Measurements from ENCODE around the gene MR1.
A peak's percentile ranks its signal among the peaks of the same experiment; 100 is the strongest.
"Not testable (repeated sequence)": the region's sequence is repeated elsewhere in the genome, so short reads cannot be mapped to it uniquely, and the experiment has no call there.

MR1 gene

DNA sequence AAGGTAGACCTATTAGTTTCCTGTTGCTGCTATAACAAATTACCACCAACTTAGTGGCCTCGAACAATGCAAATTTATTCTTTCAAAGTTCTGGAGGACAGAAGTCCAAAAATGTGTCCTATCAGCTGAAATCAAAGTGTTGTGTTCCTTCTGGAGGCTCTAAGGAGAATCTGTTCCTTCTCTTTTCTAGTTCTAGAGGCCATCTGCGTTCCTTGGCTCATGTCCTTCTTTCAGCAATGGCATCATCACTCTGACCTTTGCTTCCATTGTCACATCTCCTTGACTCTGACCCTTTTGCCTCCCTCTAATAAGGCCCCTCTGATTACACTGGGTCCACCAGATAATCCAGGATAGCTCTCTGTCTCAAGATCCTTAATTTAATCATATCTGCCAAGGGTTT is 1.2 kb upstream of the MR1 start:
- DNase-seq, result no peak

DNA sequence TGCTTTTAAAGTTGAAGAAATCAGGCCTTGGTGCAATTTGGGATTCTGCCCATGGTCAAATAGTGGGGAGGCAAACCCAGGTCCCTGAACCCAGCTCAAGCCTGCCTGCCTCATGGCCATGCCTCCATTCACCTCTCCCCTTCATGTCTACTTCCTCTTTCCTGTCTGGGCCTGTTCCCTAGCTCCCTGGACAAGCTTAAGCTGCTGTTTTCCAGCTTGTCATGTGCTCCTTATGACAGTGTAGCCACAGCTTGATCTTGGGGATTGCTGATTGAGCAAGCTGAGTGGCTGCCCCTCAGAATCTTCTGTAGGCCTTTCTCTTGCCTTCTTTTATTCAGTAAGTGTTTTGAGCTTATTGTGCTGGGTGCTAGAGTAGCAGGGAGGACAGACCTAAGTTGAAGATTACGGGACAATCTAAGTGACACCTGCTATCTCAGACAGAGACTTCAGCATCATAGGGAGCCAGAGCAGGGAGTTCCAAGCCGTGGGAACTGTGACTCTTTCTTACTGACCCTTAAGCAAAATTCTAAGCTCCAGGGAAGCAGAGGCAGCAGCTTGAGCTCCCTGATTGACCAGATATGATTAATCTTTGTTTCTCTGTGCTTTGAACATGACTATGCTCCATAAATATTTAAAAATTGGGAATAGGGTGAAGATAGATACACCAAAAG is 520 bp upstream of the MR1 start:
- DNase-seq, result peak in 2 of 5 experiments; percentile 21 to 54

DNA sequence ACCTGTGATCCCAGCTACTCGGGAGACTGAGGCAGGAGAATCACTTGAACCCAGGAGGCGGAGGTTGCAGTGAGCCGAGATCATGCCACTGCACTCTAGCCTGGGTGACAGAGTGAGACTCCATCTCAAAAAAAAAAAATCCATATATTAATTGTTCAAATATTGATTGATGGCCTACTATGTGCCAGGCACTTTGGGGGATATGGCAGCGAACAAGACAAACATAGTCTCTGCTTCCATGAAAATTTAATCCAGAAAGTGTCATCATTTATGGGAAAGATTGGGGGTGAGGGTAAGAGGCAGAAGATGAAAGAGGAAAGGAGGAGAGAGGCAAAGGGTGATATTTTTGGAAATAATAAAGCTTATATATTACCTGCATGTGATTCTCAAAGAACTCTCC is 1.4 kb downstream of the MR1 start:
- DNase-seq, result not testable (repeated sequence)

DNA sequence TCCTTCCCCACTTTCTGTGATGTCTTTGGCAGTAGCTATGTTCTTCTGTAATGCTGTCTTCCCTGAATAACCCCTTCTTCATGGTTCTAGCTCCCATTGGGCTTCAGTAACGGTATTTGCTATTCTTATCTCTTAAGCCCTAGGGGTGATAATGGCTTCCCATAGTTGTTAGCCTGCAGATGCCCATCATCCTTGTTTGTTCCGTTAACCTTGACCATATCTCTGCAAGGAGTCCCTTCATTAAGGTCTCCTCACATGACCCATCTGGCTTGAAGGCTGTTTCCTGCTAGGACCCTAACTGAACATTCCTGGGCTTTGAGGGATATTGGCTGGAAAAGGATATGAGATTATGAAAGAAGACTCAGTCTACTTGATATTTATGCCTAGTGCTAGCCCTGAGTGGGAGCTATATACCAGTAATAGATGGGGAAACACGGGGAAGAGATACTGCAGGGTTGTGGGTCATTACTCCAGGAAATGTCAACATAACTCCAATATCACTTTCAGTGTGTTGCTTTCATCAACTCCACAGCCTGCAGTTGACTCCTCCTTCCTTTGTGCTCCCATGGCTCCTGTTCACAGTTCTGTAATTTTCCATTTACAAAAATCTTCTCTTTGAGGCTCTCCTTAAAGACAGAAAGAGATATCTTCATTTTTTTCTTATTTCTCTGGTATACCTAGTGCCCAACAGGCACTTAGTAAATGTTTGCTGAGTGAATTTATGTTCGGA is 2.5 kb downstream of the MR1 start:
- DNase-seq, result no peak

DNA sequence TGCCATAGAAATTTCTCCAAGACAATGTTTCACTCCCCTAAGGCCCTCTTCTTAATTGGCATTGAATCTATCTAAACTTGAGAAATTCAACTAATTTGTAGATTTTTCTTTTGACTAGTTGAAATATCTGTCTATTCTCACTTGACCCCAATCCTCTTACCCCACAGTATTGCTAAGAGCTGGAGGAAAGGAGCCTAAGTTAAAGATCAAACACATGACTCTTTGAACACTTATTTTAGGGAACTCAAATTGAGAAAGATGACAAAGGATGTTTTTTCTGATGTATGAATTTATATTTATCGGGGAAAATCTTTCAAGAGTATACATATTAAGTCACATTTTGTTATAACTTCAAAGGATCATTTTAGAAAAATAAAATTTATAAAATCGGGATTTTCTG is 3.6 kb downstream of the MR1 start:
- DNase-seq, result no peak

DNA sequence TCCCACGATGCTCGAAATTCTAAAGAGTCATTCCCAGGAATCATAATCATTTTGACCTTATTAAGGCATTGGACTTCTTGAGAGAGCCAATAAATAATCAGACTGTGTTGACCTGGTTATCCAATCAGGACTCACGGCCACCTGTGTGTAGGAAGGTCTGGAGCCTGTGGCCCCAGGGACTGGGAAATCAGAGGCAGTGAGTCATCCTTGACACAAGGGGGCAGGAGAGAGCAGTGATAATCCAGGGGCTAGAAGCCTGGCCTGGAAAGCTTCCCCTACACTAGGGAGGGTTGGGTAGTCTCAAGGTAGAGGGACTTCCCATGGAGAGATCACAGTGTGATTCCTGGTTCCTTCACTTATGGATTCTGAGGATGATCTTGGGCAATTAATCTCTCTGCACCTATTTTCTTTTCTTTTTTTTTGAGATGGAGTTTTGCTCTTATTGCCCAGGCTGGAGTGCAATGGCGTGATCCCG is 4.7 kb downstream of the MR1 start:
- peak in 4 of 5 experiments; percentile 30 to 70 (median 51) for DNase-seq

DNA sequence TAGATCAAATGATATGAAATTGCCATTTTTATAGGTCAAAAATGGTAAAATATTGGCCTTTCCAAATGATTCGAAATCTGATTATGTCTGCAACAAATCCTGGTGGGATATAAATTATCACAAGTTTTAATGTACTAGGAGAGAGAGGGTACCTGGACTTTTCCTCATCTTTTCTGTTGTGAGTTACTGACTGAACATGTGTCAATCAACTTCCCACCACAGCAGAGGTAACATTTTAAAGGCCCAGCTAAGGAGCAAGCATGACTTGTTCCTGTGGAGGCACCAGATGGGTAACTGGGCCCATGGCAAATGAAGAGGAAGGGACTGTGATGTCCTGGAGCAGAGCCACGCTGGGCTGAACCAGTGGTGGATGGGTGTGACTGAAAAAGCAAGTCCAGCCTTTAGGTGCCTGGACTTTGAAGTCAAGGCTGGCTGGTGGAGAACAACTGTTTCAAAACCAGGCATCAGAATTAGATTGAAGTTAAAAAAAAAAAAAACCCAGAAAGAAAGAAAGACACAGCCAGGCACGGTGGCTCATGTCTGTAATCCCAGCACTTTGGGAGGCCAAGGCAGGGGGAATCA is 6.6 kb downstream of the MR1 start:
- DNase-seq, result no peak

DNA sequence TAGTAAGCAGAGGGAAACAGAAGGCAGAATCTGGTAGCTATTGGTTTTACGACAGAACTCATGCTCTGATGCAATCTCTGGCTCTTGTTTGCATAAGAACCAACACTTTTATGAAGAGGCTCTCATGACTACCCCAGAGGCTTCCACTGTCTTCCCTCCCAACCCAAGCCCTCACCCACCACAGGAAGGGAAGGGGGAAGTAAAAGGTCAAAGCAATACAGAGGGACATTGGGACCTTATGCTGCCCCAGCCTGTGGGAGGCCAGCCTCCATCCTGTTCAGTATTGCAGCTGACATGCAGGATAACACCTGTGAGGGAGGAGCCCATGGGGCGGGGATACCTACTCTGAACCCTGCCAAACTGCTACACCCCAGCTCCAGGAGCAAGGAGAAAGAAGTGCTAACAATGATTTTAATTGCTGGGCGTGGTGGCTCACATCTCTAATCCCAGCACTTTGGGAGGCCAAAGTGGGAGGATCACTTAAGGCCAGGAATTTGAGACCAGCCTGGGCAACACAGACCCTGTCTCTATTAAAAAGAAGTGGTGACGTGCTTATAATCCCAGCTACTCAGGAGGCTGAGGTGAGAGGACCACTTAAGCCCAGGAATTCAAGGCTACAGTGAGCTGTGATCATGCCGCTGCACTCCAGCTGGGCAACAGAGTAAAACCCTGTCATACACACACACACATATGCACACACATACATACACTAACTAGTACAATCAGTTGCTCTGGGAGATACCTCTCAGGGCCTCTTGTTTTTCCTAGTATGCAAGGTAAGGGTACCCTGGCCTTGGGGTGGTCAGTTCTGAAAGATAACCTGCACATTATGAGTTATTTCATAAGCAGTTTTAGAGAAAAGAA is 9.5 kb downstream of the MR1 start:
- DNase-seq, result no peak

DNA sequence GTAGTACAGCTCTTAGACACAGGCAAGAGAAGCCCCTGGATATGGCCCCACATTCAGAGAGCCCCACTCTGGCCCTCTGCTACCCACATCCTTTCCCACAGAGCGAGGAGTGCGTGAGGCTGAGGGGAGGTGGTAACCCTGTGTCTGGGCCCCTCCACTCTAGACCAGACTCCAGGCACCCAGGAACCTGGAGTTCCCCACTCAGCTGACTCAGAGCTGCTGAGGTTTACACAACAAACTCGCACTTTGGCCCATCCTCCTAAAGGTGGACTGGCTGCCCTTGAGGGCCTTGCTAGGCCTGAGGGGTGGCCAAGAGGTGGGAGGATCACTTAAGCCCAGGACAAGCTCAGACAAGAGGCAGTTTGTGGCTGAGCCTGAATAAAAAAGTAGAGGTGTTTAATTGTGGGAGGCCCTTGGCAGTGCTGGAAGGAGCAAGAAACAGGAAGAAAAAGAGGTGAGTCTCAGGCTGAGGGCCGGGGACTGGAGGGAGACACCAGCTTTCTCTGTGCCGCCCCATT is 10.7 kb downstream of the MR1 start:
- DNase-seq, result peak in 2 of 5 experiments; percentile 24 to 79

DNA sequence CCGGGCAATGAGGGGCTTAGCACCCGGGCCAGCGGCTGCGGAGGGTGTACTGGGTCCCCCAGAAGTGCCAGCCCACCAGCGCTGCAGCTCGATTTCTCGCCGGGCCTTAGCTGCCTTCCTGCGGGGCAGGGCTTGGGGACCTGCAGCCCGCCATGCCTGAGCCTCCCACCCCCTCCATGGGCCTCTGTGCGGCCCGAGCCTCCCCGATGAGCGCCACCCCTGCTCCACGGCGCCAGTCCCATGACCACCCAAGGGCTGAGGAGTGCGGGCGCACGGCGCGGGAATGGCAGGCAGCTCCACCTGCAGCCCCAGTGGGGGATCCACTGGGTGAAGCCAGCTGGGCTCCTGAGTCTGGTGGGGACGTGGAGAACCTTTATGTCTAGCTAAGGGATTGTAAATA is 12.2 kb downstream of the MR1 start:
- not testable (repeated sequence) for DNase-seq

DNA sequence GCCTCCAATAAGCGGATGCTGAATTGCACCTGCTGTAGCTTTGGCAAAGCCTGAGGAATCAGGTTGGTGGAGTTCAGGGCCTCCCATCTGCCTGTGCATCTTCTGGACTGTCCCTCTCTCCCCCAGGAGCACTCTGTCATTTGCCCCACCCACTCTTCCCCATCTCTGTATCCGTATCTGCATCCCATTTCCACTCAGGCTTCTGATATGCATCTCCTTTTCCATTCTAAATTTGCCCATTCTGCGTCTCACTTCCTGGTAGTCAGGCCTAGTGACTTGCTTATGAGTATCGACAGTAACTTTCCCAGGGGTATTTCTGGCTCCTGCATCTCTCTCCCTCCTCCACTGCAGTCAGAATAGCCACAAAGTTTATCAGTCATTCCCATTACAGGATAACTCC is 15.6 kb downstream of the MR1 start:
- DNase-seq, result no peak

DNA sequence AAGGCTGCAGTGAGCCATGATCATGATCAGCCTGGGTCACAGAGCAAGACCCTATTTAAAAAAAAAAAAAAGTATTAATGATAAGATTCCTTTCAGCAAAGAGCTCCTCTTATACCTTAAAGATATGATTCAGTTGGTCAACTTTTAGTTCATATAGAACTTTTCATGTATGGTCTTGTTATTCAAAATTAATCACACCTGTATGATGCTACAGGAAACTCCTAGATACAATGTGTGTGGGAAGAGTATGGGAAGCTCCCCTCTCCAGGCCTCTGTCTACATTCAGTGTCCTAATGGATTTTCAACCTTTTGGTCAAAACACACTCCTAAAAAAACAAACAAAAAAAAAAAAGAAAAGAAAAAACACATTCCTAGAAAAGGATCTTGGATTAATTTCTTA is 17.1 kb downstream of the MR1 start:
- no peak for DNase-seq

DNA sequence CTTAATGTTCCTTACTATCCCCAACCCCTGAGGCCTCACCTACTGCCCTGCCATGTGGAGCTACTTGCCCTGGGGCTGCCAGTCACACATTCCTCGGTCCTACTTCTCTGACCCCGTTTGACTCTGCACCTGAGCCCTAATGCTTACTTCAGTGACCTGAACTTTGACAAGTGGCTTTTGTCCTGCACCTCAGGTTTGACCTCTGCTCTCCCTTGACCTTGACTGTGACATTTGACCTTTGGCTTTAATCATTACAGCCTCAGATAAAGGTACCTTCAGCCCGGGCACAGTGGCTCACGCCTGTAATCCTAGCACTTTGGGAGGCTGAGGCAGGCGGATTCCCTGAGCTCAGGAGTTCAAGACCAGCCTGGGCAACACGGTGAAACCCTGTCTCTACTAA is 22.8 kb downstream of the MR1 start:
- DNase-seq, result no peak

DNA sequence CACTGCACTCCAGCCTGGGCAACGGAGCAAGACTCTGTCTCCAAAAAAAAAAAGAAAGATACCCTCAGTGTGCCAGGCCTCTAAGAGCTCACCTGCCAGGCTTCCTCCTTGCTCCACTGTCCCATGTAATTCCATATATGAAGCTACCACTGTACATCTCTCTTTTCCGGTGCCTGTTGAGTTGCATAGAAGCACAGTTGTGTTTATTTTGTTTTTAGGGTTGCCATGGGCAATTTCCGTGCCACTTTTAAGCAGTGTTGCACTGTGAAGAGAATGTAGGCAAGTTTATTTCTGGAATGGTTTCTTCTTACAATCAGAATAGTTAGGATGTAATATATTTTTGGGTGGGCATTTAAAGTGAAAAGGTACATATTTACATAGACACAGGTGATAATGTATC is 23.3 kb downstream of the MR1 start:
- DNase-seq, result no peak

DNA sequence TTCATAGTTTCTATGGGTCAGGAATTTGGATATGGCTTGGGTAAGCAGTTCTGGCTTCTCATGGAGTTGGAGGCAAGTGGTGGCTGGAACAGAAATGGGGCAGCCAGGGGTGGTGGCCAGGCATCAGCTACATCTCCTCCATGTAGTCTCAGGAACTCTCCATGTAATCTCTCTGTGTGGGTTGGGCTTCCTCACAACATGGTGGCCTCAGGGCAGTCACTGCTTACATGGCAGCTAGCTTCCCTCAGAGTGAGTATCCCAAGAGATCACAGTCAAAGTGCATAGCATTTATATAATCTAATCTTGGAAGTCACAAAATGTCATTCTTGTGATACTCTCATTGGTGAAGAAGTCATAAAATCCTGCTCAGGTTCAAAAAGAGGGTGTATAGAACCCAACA is 25.7 kb downstream of the MR1 start:
- no peak for DNase-seq

DNA sequence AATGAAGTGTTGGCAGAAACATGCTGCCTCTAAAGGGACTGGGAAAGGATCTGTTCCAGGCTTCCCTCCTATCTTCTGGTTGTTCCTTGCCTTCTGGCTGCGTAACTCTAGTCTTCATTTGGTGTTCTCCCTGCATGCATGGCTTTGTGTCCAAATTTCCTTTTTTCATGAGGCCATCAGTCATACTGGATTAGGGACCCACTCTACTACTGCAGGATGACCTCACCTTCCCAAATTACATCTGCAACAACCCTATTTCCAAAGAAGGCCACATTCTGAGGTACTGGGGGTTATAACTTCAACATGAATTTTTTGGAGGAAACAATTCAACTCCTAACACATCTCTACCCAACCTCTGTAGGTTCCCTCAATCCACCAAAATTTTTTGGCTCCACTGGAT is 26.3 kb downstream of the MR1 start:
- DNase-seq, result no peak

DNA sequence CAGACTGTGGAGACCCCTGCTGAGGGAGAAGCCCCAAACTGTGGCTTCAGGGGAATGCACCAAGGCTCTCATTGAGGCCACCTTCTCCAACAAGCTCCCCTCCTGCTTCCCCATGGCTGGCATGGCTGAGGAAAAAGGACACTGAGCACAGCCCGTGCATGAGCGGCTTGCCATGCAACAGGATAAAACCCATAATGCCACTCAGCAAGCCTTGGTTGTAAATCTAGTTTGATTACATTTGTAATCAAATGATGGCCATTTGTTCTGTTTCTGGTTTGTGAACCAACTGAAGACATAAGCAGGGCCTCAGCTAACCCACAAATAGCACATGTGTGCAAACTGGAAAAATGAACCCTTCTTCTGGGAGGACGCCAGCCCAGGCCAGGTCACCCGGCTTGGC is 27.2 kb downstream of the MR1 start:
- not testable (repeated sequence) for DNase-seq

DNA sequence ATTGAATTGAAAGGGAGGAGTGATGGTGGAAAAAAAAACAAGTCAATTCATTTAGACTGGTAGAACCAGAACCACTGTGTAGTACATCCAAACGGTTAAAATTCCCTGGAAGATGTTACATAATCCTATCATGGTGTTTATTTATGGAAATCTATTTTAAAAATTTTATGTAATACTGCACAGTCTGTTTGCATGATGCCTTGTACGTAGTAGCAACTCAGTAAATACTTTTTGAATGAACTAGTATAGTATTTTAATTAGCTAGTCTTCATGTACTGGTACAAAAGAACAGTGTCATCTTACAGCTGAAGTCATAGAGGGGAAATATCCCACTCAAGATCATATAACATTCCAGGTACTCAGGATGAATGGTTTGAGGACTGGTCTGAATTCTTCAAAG is 27.7 kb downstream of the MR1 start:
- no peak for DNase-seq

DNA sequence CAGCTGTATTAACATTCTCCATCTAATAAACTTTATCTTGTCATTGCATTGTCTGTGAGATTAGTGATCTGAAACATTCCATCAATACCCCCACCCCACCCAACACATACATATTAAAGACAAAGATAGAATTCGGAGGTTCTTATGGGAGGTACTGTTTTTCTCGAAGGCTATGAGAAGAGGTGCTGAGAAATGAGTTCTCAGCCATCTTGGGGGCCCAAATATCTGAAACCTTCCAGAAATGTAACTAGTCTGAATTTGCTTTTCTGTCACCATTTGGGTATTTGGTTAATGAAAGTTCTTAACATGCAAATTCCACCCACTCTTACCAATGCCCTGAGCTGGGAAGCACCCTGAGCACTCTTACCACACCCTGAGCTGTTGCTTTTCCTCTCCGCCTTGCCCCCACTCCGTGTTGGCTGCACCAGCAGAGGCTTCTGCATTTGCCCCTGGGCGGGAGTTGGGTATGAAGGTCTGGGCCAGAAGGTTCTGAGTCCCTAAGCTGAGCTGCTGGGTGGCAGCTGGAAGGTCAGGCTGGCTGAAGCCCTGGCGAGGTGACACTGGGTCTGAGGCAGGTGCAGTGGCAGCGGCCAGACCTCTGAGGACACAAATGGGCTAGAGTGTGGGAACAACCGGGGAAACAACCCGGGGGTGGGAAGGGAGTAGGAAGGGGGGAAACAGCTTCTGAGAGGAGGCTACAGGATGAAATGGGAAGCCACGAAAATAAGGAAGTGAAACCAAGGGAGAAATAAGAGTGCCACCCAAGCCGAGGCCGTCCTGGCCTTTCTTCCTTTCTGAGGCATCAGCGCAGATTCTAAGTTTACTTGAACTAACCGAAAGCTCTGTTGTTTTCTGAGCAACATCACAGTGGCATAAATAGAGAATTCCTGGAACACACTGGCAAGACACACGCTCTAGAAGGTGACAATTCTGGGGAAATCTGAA is 28.4 kb downstream of the MR1 start:
- DNase-seq, result no peak

DNA sequence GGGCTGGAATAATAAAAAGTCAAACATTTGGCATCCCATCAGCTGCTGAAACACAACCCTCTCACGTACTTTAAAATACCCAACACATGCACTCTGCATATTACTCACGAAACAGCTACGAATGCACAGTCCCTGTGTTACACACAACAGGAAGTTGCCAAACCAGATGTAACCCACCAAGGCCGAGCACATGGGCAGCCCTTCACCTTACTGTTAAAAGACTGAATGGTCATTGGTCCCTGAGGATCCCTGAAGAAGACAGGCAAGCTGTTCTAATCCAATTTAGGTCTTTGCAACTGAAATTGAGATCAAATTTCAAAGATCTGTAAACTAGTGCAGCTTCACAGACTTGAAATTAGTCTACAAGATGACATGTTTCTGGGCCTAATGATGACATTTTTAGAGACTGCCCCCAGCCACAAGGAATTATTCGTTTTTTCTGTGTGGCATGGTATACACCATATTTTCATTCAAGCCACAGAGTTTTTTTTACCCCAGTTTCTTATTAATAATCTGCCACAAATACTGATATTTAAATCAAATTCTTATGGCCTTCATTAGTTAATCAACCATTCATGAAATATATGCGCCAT is 29.1 kb downstream of the MR1 start:
- peak in 1 of 5 experiments; percentile 91 for DNase-seq

DNA sequence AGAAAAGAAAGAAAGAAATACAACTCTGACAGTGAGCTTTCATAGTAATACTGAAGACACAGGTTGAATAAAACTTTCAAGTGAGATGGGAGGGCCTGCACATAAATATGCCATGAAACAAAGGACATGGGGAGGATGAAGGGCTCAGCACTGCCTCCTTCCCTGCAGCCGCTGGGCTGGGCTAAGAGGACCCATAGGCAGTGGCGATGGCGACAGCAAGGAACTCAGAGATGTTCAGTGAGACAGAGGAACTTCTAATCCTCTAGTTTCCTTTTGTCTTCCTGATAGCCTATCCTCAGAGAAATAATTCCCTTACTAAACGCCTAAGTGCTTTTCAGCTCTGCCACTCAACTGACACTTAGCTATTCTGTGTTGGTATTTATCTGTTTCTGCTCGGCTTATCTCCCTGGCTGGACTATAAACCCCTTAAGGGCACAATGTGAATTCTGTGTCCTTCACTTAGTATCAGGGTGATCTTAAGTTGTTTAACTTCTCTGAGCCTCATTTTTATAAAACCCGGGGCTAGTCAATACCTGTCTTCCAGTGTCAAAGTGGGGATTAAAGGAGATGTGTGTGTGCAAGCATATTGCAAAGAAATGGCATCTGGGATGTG is 30.3 kb downstream of the MR1 start:
- DNase-seq, result no peak

All from T-helper 2 cell (primary cell).